GM19193 (cell line): ENCODE results near the gene PHLPP2.

Source experiments
- POLR2A ChIP-seq: IDR thresholded peaks from 4 replicates; pipeline ENCODE4 v1.6.1; 2011; ENCODE audit not compliant: insufficient read depth, insufficient read length; ENCODE audit errors: extremely low read depth

Gene PHLPP2

DNA sequence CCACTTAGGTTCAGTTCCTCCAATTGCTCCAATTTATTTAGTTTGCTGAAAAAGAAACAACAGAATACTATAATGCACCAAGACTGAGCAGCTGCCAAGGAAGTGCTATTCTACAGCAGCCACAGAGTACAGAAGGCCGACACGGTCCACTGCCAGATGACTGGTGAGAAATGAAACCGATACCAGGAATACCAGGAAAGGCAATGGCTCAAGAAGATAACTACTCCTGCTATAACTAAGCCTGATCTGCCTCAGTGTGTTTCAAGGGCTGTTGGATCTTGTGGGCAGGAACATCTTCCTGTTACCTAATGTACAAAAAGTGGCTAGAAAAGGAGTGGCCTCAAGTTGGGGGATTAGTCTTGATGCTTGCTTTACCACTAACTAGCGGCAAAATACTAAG lies 65.7 kb downstream of the PHLPP2 start:
- no peak for TF ChIP-seq POLR2A

DNA sequence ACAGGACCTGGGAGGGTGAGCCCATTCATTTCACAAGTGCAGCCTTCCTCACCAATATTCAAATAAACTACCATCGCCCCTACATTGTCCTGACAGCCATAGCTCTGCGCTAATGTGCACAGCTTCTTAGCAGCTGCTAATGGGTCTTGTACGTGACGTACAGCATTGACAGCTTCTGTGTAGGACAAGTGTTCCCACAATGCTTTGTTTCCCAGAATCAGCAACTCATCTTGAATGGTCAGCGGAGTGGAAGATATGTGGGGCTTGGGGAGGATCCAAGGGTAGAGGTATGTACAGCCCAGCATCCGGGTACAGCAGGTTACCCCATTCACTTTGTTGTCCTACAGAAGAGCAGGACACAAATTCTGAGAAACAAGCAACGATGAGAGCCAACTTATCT lies 74.8 kb downstream of the PHLPP2 start:
- no peak for TF ChIP-seq POLR2A

DNA sequence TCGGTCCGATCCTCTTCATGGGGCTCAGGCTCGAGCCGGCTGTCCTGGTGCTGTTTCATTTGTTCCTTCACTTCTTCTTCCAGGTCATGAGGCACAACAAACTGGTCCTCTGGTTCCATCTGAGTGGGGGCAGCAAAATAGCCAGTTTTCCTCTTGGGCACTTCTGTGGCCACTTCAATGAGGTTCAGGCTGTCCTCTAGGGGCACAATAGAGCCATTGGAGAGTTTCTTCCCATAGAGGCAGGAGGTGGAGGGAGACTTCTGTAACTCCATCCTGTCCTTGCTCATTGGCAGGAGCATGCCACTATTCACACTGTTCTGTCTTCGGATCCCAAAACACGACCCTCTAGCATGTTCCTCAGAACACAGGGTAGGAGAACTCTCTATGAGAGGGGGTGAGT lies 75.6 kb downstream of the PHLPP2 start:
- no peak for TF ChIP-seq POLR2A

DNA sequence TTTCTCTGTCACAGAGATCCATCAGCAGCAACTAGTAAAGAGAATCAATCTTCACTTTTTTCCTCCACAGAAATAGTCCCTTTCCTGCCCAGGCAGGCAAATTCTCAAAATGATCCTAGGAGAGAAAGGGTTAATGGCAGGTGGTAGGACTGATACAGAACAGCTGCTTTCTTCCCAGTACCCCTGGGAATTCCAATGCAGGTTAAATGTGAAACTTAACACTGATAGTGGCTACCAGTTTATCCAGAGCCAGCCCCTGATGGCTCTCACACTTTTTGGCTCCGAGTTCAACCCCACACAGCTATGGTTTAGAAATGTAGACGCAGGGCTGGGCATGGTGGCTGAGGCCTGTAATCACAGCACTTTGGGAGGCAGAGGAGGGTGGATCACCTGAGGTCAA lies 76.3 kb downstream of the PHLPP2 start:
- TF ChIP-seq POLR2A, result no peak

DNA sequence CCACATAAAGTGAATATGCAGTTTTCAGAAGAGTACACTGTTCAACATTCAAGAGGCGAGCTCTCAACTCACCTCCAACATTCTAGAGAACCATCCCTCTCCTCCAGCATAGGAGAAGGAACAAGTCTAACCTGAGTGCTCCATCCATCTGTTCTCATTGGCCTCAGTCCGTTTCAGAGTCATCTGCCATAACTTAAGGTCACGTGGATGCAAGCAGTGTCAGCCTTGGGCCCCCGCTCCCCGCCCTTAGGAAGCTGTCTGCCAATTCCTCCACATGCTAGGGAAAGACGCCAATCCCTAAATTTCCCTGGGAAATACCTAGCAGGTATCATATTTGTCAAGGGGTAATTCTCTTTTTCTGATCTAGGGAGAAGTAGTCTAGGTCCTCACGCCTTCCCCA lies 77.1 kb downstream of the PHLPP2 start:
- no peak for TF ChIP-seq POLR2A

DNA sequence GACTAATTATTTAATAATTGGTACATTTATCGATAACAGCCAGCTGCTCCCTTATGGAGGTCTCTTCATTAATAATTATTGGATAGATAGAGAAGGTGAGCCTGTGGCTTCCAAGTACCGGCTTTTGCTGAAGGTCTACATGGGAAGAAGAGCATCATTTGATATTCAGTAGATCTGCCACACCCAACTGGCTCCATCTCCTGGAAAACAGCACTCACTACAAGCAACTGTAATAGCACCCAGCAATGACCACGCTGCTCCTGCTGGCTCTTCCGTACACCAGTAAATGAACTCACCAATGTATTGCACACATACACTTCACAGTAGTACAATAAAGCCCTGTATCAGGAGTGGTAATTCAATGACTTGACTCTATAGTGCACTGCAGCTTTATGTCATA lies 79.1 kb downstream of the PHLPP2 start:
- TF ChIP-seq POLR2A, result no peak

DNA sequence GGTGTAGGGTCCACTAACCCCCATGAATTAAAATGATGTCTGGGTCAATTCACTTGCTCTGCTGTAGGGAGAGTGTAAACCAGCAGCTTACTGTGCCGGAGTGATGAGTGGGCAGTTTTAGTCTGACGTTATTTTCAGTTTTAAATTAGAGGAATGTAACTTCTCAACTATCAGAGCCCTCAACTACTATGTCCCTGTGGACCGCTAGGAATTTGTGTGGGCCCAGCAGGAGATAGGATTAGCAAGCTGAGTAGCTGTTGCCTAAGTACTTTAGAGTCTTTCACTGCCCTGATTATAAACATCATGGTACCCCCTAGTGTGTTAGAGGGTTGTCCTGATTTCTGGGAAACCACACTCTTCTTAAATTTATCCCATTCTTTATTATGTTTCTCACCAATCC lies 87.1 kb downstream of the PHLPP2 start:
- no peak for TF ChIP-seq POLR2A

DNA sequence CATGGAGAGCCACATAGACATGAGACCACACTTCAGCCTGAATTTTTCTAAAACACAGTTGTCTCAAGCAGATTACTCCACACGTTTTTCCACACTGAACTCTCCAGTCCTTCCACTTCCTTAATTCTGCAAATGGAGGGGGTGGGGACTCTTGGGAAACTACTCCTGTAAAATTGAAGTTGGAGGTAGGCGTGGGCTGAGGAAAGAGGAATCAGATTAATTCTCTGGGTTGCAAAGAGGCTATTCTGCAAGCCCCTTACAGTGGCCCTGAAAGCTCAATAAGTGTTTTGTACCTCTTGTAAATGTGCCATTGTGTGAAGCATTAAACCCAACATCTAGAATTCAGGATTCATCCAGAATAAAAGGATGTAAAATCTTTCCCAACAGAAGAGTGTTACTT lies 88.9 kb downstream of the PHLPP2 start:
- TF ChIP-seq POLR2A, result no peak

DNA sequence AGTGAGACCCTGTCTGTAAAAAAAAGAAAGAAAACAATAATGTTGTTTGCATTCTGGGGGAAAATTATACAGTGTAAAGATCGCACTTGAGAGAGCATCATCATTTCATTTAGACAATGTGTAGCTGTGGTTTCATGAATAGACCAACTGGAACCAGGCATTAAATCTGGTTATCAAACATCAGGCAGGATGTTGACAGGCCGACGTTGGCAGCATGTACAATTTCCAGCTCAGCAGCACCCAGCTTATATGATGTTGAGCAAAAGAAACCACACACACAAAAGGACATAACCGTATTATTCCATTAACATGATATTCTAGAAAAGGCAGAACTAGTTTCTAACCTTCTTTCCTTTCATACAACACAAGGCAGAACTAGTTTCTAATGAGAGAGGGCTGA lies 92.7 kb downstream of the PHLPP2 start:
- no peak for TF ChIP-seq POLR2A

DNA sequence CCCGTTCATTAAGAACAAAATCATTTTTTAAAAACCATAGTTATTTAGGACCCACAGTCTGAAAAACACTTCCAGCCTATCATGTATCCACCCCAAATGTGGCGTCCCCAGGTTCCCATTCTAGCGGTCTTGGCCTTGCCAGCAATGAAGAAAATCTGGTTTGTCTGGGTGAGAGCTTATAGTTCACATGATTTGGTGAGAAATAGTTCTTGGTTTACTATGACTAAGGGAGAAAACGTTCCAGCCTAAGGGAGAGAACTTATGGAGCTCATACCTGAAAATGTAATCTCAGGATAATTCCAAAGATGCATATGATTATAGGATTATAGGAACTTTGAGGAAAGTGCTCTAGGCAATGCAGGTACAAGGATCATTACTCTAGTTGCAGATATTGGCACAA lies 93.7 kb downstream of the PHLPP2 start:
- no peak for TF ChIP-seq POLR2A

DNA sequence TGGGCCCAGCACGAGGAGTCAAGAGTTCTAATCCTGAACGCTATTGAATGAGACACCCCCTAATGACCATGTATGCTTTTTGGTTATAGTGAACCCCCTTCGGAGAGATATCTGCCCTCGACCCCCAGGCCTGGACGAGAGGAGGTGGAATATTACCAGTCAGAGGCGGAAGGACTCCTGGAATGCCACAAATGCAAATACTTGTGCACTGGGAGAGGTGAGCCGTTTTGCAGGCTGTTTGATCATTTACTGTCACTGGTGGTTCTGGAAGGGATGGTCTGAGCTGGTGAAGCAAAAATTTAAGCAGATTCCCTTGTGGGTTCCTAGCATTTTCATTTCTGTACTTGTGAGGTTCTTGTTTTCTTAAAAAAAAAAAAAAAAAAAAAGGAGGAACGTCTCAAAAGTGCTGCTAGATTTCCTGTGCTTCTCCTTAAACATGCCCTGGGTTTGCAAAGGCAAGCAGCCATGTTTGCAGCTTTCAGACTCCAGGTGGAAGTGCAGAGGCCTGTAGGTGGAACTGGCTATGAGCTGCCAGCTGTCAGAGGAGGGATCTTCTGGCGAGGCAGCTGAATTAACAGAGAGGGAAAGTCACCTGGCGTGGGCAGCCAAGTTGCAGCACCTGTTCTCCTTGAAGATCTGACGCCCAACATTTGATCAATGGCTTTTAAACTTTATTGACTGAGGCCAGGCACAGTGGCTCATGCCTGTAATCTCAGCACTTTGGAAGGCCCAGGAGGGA lies 95.1 kb downstream of the PHLPP2 start:
- TF ChIP-seq POLR2A, result no peak

DNA sequence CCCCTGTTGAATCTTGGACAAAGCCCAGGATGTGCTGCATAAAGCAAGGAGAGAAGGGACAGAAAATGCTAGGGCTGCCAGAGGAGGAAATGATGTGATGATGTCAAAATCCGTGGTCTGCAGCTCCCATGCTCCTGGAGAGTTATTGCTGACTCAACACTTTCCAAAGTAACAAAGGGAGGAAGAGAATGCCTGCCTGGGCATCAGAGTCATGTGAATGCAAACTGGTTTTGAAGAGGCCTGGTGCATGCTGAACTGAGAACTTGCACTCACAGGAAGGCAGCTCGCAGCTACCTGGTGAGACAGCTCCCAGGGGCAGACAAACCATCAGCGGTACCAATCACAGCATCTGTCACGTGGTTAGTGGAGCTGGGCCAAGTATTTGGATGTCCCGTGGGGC lies 95.7 kb downstream of the PHLPP2 start:
- no peak for TF ChIP-seq POLR2A

DNA sequence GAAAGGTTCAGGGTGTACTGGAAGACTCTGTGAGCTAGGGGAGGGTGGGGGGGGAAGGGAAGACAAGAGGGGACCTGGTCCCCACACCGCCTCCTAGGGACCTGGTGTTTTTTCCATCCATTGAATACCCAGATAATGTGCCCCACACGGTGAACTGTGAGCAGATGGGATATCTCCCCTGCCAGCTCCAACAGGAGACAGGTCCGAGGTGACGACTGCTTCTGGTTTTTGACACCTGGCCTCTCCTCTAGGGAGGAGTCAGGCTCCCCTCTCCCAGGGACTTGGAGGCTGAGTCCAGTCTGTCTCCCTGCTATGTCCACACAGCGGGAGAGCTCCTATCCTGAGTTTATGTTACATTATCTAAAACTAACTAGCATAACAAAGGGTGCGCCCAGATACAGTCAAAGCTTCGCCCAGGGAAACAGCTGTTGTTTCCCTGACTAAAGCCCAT lies 96.7 kb downstream of the PHLPP2 start:
- TF ChIP-seq POLR2A, result no peak

DNA sequence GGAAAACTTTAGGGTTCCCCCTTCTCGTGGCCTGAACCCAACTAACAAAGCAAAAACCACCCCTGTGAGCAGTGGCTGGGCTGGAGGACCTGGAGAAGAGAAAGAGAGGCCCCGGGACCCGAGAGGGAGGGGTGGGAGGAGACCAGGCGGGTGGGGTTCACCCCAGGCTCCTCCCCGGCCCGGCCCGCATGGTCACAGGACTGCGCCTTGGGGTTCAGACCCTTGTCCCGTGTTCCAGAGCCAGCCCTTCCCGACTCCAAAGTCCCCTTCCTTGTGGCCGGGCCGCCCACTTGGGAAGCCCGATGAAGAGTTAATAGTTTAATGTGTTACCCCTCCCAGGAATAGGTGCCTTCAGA lies 97.7 kb downstream of the PHLPP2 start:
- TF ChIP-seq POLR2A, result no peak

DNA sequence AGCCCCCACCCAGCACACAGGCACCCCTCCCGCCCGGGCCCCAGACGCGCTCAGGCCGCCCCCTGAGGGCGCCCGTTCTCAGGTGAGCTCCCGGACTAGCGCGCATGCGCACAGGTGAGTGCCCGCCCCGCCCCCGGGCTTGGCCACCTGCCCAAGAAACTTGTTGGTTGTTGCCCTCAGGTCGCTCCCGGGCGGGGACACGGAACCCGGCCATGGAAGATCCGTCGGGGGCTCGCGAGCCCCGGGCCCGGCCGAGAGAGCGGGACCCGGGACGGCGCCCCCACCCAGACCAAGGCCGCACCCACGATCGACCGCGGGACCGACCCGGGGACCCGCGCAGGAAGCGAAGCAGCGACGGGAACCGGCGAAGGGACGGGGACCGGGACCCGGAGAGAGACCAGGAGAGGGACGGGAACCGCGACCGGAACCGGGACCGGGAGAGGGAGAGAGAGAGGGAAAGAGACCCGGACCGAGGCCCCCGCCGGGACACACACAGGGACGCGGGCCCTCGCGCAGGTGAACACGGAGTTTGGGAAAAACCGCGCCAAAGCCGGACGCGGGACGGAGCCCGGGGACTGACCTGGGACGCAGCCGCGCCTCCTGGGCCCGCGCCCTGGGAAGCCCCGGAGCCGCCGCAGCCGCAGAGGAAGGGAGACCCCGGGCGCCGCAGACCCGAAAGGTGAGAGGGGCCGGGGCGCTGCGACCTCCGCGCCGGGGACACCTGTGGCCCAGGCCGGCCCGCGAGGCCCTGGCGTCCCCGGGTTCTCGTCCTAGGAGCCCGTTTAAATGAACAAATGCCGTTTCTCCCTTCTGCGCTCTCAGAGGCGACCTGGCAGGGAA lies 98.3 kb downstream of the PHLPP2 start, which contains the start of gene MARVELD3:
Gene MARVELD3 (plus strand): TSS at position 167 of the 840 bp plus-strand sequence. CDS start 46 bp downstream, at position 213.
- no peak for TF ChIP-seq POLR2A

DNA sequence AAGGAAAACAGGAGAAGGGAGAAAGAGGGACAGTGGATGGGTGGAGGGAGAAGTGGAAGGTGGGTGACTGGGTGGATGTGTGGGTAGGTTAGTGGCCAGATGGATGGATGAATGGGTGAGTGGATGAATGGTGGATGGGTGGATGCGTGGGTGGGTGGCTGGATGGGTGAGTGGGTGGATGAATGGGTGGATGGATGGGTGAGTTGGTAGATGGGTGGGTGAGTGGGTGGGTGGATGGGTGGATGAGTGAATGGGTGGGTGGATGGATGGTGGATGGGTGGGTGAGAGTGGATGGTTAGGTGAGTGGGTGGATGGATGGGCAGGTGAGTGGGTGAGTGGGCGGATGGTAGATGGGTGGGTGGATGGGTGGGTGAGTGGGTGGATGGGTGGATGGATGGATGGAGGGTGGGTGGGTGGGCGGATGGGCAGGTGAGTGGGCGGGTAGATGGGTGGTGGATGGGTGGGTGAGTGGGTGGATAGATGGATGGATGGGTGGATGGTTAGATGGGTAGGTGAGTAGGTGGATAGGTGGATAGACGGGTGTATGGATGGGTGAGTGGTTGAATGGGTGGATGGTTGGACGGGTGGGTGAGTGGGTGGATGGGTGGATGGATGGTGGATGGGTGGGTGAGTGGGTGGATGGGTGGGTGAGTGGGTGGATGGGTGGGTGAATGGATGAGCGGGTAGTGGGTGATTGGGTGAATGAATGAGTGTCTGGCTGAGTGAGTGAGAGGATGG lies 99.2 kb downstream of the PHLPP2 start:
- no peak for TF ChIP-seq POLR2A

DNA sequence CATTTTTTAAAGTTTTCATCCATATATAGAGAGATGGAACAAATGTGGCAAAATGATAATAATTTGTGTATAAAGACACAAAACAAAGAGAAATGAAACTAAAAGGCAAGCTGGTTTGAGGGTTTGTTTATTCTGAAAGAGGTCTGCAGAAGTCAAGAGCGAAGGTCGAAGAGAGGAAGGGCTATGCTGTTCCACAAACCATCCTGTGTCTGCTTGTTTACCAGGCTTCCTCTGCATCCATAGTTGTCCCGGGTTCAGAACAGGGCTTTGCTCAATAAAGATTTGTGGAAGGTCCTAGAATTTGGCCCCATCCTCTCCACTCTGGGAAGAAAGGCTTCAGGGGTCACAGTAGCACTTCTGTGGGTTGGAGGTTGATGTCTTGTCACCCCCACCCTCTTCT lies 100.9 kb downstream of the PHLPP2 start:
- TF ChIP-seq POLR2A, result no peak
